Omental fat pad (tissue), 4 donors: ENCODE results near the gene SIRT5. TPM values are rescaled to one million over a fixed set of nuclear protein-coding genes. Genes with fewer than 3 reads are reported as not detected.

Experiments used
- ATAC-seq: fragments of 150-250 bp; one replicate; pipeline ENCODE4 v1.9.1; 2016; ENCODE audit warnings: mild to moderate bottlenecking, moderate library complexity; ENCODE audit not compliant: low FRiP score
- DNase-seq: peaks from one replicate; pipeline ENCODE4 v3.0.0-alpha.2; 2019; ENCODE audit warnings: low spot score
- CTCF ChIP-seq, 3 donors: fragments of 450-650 bp; IDR thresholded peaks; one replicate each; pipeline ENCODE4 v1.5.1; 2016 to 2017; ENCODE audit warnings: antibody characterized with exemption in 3 of 3, mild to moderate bottlenecking in 3 of 3, moderate library complexity in 2 of 3
- total RNA-seq, 4 donors: library from RNA; depleted of rRNA; stranded (reverse); fragments of >200 nt; gene quantifications; one replicate each; pipeline ENCODE4 v1.1.0, GENCODE V29; 2016

Gene SIRT5
- total RNA-seq, 4 donors from 2014 or later = 6.0 to 16.9 (median 9.7) TPM

- no peak for ATAC-seq
- no peak for TF ChIP-seq CTCF (IDR thresholded peaks at IDR 0.05)
- DNase-seq = no peak
These were observed 35.8 kb upstream of the SIRT5 start for GRCh38 chr6:13538600-13538999.

DNA sequence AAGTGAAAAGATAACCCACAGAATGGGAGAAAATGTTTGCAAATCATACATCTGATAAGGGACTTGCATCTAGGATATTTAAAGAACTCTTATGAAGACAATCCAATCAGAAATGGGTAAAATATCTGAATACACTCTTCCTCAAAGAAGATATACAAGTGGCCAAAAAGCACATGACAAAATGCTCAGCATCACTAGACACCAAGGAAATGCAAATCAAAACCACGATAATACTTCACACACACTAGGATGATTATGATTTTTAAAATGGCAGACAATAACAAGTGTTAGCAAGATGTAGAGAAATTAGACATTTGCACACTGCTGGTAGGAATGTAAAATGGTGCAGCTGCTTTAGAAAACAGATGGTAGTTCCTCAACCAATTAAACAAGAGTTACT, 34.8 kb upstream of the SIRT5 start:
- DNase-seq = no peak
- ATAC-seq = no peak
- TF ChIP-seq CTCF (IDR thresholded peaks at IDR 0.05) = no peak

GRCh38 chr6:13541496-13541895, 32.9 kb upstream of the SIRT5 start:
- ATAC-seq = no peak
- no peak for DNase-seq
- TF ChIP-seq CTCF (IDR thresholded peaks at IDR 0.05) = no peak

DNA sequence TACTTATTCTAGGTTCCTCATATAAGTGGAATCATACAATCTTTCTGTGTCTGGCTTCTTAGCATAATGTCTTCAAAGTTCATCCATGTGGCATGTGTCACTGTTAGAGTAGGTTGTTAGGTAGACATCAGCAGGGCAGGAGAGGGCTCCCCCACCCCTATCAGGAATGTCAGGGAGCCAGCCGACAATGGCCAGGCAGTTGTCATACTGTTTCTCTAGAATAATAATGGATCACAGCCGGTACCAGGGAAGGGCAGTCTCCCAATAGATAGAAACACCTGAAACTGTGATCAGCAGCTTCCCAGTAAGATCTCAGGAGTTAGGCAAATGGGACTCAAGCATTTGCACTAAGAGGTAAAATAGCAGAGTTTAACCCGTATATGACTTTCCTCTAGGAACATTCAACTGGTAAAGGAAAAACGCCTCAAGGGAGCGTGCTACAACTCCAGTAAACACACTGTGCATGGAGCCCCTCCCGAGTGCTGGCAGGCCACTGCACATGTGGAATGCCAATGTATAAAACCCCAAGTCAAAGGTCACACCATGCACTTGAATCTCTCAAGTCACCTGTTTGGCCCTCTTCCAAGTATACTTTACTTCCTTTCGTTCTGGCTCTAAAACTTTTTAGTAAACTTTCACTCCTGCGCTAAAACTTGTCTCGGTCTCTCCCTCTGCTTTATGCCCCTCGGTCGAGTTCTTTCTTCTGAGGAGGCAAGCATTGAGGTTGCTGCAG, 29.8 kb upstream of the SIRT5 start:
- no peak for TF ChIP-seq CTCF (IDR thresholded peaks at IDR 0.05)
- ATAC-seq (no peak), DNase-seq (no peak)

- TF ChIP-seq CTCF (IDR thresholded peaks at IDR 0.05) = no peak
- ATAC-seq = no peak
- no peak for DNase-seq
These were observed 28.5 kb upstream of the SIRT5 start for GRCh38 chr6:13545885-13546284.

- no peak for DNase-seq
- TF ChIP-seq CTCF (IDR thresholded peaks at IDR 0.05) = no peak
- ATAC-seq = no peak
These were observed 25.7 kb upstream of the SIRT5 start for GRCh38 chr6:13548500-13549210.

DNA sequence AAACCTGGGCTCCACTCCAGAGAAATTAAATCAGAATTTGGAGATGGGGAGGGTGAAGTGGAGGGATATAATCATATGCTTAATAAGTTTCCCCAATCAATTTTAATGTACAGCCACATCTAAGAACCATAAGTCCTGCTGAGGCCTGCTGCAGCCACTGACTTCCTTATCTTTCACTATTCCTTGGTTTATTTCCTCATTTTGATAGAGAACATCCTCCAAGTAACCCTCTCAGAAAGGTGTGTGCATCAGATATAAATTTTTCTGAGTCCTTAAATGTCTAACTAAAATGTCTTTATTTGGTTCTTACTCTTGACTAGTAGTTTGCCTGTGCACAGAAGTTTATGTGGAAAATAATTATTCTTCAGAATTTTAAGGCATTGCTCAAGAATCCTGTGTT, 23.7 kb upstream of the SIRT5 start:
- no peak for TF ChIP-seq CTCF (IDR thresholded peaks at IDR 0.05)
- no peak for DNase-seq
- no peak for ATAC-seq
